ENCODE results near the gene CAPN1. TPM values are rescaled to one million over a fixed set of nuclear protein-coding genes. Genes with fewer than 3 reads are reported as not detected.
A peak's percentile ranks its signal among the peaks of the same experiment; 100 is the strongest.

The CAPN1 gene
- total RNA-seq, 1 donor from 2014 or later: 48.4 TPM

GRCh38 chr11:65156926-65157325 is 24.8 kb upstream of the CAPN1 start:
- no peak for TF ChIP-seq CTCF (conservative IDR thresholded peaks at IDR 0.05)
- Mint-ChIP-seq H3K27me3 (ENCODE audit: low read depth) (peaks cover 40% of the 10 kb centered on the region), H3K27ac (ENCODE audit: unreplicated experiment) (no peak overlapping the region), H3K36me3 (ENCODE audit: low read depth) (no peaks in the 10 kb centered on the region), H3K4me1 (no peaks in the 10 kb centered on the region), H3K4me3 (no peak overlapping the region), H3K9me3 (no peaks in the 10 kb centered on the region)
- DNase-seq (ENCODE audit: low read depth, low spot score): no peak

GRCh38 chr11:65157336-65157735 is 24.4 kb upstream of the CAPN1 start:
- peaks cover 36% of the 10 kb centered on the region for H3K27me3 Mint-ChIP-seq (ENCODE audit: low read depth)
- no peaks in the 10 kb centered on the region for H3K4me1 Mint-ChIP-seq
- no peak overlapping the region for H3K4me3 Mint-ChIP-seq
- DNase-seq (ENCODE audit: low read depth, low spot score): no peak
- no peaks in the 10 kb centered on the region for H3K9me3 Mint-ChIP-seq
- no peak overlapping the region for H3K27ac Mint-ChIP-seq (ENCODE audit: unreplicated experiment)
- no peak for TF ChIP-seq CTCF (conservative IDR thresholded peaks at IDR 0.05)
- H3K36me3 Mint-ChIP-seq (ENCODE audit: low read depth): no peaks in the 10 kb centered on the region

- peaks cover 23% of the 10 kb centered on the region for H3K27me3 Mint-ChIP-seq (ENCODE audit: low read depth)
- no peak overlapping the region for H3K27ac Mint-ChIP-seq (ENCODE audit: unreplicated experiment)
- no peak for DNase-seq (ENCODE audit: low read depth, low spot score)
- H3K4me3 Mint-ChIP-seq: no peak overlapping the region
- no peaks in the 10 kb centered on the region for H3K36me3 Mint-ChIP-seq (ENCODE audit: low read depth)
- no peak for TF ChIP-seq CTCF (conservative IDR thresholded peaks at IDR 0.05)
- H3K9me3 Mint-ChIP-seq: no peaks in the 10 kb centered on the region
- H3K4me1 Mint-ChIP-seq: no peaks in the 10 kb centered on the region
These were observed 22.7 kb upstream of the CAPN1 start for GRCh38 chr11:65159012-65159411.

GRCh38 chr11:65160643-65161042 is 21.1 kb upstream of the CAPN1 start:
- Mint-ChIP-seq H3K27ac (ENCODE audit: unreplicated experiment) (no peak overlapping the region), H3K36me3 (ENCODE audit: low read depth) (no peaks in the 10 kb centered on the region), H3K27me3 (ENCODE audit: low read depth) (peaks cover 23% of the 10 kb centered on the region), H3K4me3 (no peak overlapping the region), H3K9me3 (no peaks in the 10 kb centered on the region), H3K4me1 (no peaks in the 10 kb centered on the region)
- DNase-seq (ENCODE audit: low read depth, low spot score): no peak
- TF ChIP-seq CTCF (conservative IDR thresholded peaks at IDR 0.05): no peak

- no peaks in the 10 kb centered on the region for H3K4me1 Mint-ChIP-seq
- no peak for DNase-seq (ENCODE audit: low read depth, low spot score)
- H3K36me3 Mint-ChIP-seq (ENCODE audit: low read depth): no peaks in the 10 kb centered on the region
- no peak overlapping the region for H3K4me3 Mint-ChIP-seq
- no peaks in the 10 kb centered on the region for H3K9me3 Mint-ChIP-seq
- H3K27me3 Mint-ChIP-seq (ENCODE audit: low read depth): peaks cover 20% of the 10 kb centered on the region
- no peak for TF ChIP-seq CTCF (conservative IDR thresholded peaks at IDR 0.05)
- H3K27ac Mint-ChIP-seq (ENCODE audit: unreplicated experiment): peak overlapping the region; percentile 27
These were observed 18.0 kb upstream of the CAPN1 start for GRCh38 chr11:65163684-65164083.
